SU-DHL-6 (cell line): ENCODE results near the gene LIN28B.
"Not testable (repeated sequence)": the region's sequence is repeated elsewhere in the genome, so short reads cannot be mapped to it uniquely, and the experiment has no call there.

ENCODE experiments used
- H2AFZ ChIP-seq: fragments of 200-600 bp; sonication (generic); 2 replicates; pipeline ENCODE4 v1.6.1; 2014; ENCODE audit warnings: low read depth, mild to moderate bottlenecking, moderate library complexity, mixed read lengths, antibody characterized with exemption, low read length; ENCODE audit not compliant: severe bottlenecking
- H3F3A ChIP-seq: fragments of 200-600 bp; shearing (Covaris generic); 2 replicates; pipeline ENCODE4 v1.6.0; 2016; ENCODE audit warnings: antibody characterized with exemption, mild to moderate bottlenecking; ENCODE audit not compliant: insufficient read depth
- H3K27ac ChIP-seq: fragments of 200-600 bp; sonication (generic); 2 replicates; pipeline ENCODE4 v1.5.1; 2016; ENCODE audit warnings: low read depth, mild to moderate bottlenecking, low read length, moderate library complexity, mixed read lengths
- H3K27me3 ChIP-seq: fragments of 200-600 bp; sonication (generic), shearing (Covaris generic); 2 replicates; pipeline ENCODE4 v1.6.0; 2014; ENCODE audit warnings: mild to moderate bottlenecking, low read length
- H3K36me3 ChIP-seq: fragments of 200-600 bp; sonication (generic); 2 replicates; pipeline ENCODE4 v1.6.1; 2014; ENCODE audit warnings: mild to moderate bottlenecking, low read length, mixed read lengths
- H3K4me2 ChIP-seq: fragments of 300-600, 200-600 bp; shearing (Covaris generic), sonication (generic); 2 replicates; pipeline ENCODE4 v1.6.0; 2014; ENCODE audit warnings: low read length, low read depth, mild to moderate bottlenecking; ENCODE audit not compliant: poor library complexity, severe bottlenecking
- H3K4me3 ChIP-seq: fragments of 200-600 bp; sonication (generic); 2 replicates; pipeline ENCODE4 v1.5.1; 2014; ENCODE audit warnings: antibody characterized with exemption, low read length, mild to moderate bottlenecking, mixed read lengths; ENCODE audit not compliant: insufficient read depth, poor library complexity, severe bottlenecking
- H3K79me2 ChIP-seq: fragments of 200-600 bp; sonication (generic); 2 replicates; pipeline ENCODE4 v1.6.1; 2014; ENCODE audit warnings: mild to moderate bottlenecking, low read length, moderate library complexity; ENCODE audit not compliant: insufficient read depth
- H3K9ac ChIP-seq: fragments of 200-600 bp; sonication (generic); 2 replicates; pipeline ENCODE4 v1.7.0; 2014; ENCODE audit warnings: mild to moderate bottlenecking, low read length
- H3K9me2 ChIP-seq: fragments of 200-600 bp; sonication (generic); replicated peaks from 2 replicates; pipeline ENCODE4 v1.6.1; 2014; ENCODE audit warnings: low read length; ENCODE audit not compliant: insufficient read depth
- H3K9me3 ChIP-seq: fragments of 200-600 bp; sonication (generic); 2 replicates; pipeline ENCODE4 v1.6.1; 2014; ENCODE audit warnings: low read length, mixed read lengths; ENCODE audit not compliant: insufficient read depth
- H4K20me1 ChIP-seq: fragments of 200-600 bp; sonication (generic); 2 replicates; pipeline ENCODE4 v1.6.1; 2014; ENCODE audit warnings: low read depth, mild to moderate bottlenecking, antibody characterized with exemption, low read length, moderate library complexity, mixed read lengths
- EZH2phosphoT487 ChIP-seq: fragments of 200-600 bp; sonication (generic), shearing (Covaris generic); conservative IDR thresholded peaks from 2 replicates; pipeline ENCODE4 v1.6.1; 2018; ENCODE audit warnings: mild to moderate bottlenecking, antibody characterized with exemption, low read length, moderate library complexity, mixed read lengths
- TF ChIP-seq, protein P1 (sequence below): fragments of 200-600 bp; sonication (generic); IDR thresholded peaks from one replicate; pipeline ENCODE4 v1.5.1; 2017; ENCODE audit warnings: antibody characterized with exemption, mild to moderate bottlenecking, low read length, moderate library complexity; ENCODE audit not compliant: insufficient read depth, poor library complexity, severe bottlenecking

LIN28B gene

DNA sequence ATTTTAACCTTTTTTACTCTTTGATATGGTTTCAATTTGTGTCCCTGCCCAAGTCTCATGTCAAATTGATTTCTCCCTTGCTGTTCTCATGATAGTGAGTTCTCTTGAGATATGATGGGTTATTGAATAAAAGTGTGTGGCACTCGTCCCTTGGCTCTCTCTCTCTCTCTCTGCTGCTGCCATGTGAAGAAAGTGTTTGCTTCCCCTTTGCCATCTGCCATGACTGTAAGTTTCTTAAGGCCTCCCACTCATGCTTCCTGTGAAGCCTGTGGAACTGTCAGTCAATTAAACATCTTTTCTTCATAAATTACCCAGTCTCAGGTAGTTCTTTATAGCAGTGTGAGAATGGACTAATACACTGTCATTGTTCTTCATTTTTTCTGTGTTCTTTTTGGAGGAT, 48.5 kb downstream of the LIN28B start:
- no peak overlapping the region for H3K27ac ChIP-seq
- no peak overlapping the region for H3K4me2 ChIP-seq
- no peak overlapping the region for H3K4me3 ChIP-seq
- no peak for TF ChIP-seq EZH2phosphoT487
- TF ChIP-seq, protein P1, sequence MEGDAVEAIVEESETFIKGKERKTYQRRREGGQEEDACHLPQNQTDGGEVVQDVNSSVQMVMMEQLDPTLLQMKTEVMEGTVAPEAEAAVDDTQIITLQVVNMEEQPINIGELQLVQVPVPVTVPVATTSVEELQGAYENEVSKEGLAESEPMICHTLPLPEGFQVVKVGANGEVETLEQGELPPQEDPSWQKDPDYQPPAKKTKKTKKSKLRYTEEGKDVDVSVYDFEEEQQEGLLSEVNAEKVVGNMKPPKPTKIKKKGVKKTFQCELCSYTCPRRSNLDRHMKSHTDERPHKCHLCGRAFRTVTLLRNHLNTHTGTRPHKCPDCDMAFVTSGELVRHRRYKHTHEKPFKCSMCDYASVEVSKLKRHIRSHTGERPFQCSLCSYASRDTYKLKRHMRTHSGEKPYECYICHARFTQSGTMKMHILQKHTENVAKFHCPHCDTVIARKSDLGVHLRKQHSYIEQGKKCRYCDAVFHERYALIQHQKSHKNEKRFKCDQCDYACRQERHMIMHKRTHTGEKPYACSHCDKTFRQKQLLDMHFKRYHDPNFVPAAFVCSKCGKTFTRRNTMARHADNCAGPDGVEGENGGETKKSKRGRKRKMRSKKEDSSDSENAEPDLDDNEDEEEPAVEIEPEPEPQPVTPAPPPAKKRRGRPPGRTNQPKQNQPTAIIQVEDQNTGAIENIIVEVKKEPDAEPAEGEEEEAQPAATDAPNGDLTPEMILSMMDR, result no peak
- no peak overlapping the region for H3K9ac ChIP-seq
- no peaks in the 10 kb centered on the region for H4K20me1 ChIP-seq
- H3K9me3 ChIP-seq, result no peaks in the 10 kb centered on the region
- H3K36me3 ChIP-seq, result no peaks in the 10 kb centered on the region
- H3K9me2 ChIP-seq, result no peaks in the 10 kb centered on the region
- no peak overlapping the region for H2AFZ ChIP-seq
- no peaks in the 10 kb centered on the region for H3K27me3 ChIP-seq
- no peaks in the 10 kb centered on the region for H3K79me2 ChIP-seq
- H3F3A ChIP-seq, result no peaks in the 10 kb centered on the region

DNA sequence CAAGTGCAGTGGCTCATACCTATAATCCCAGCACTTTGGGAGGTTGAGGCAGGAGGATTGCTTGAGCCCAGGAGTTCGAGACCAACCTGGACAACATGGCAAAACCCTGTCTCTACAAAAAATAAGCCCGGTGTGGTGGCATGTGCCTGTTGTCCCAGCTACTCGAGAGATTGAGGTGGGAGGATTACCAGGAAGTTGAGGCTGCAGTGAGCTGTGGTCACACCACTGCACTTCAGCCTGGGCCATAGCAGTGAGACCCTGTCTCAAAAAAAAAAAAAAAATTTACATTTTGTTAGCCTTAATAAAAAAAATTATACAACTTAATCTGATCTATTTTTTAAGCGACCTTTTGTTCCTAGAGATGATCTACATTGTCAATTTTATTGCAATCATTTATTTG, 56.6 kb downstream of the LIN28B start:
- not testable (repeated sequence) for H3K4me3 ChIP-seq, H3F3A ChIP-seq, H3K36me3 ChIP-seq, H2AFZ ChIP-seq, H3K9ac ChIP-seq, H4K20me1 ChIP-seq, H3K79me2 ChIP-seq, H3K9me3 ChIP-seq, H3K27ac ChIP-seq, H3K27me3 ChIP-seq, H3K4me2 ChIP-seq, H3K9me2 ChIP-seq

DNA sequence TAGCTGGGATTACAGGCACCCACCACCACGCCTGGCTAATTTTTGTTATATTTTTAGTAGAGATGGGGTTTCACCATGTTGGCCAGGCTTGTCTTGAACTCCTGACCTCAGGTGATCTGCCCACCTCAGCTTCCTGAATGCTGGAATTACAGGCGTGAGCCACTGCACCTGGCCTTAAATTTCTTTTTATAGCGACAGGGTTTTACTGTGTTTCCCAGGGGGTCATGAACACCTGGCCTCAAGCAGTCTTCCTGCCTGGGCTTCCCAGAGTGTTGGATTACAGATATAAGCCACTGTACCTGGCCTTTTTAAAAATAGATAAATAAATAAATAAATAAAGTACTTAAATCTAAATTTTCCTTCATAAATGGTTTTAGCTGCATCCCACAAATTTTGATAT, 57.5 kb downstream of the LIN28B start:
- H2AFZ ChIP-seq, result no peak overlapping the region
- H3K9me3 ChIP-seq, result no peaks in the 10 kb centered on the region
- no peaks in the 10 kb centered on the region for H3K36me3 ChIP-seq
- H3K79me2 ChIP-seq, result no peaks in the 10 kb centered on the region
- no peaks in the 10 kb centered on the region for H3K9me2 ChIP-seq
- no peak overlapping the region for H3K4me2 ChIP-seq
- H4K20me1 ChIP-seq, result no peaks in the 10 kb centered on the region
- no peak overlapping the region for H3K27ac ChIP-seq
- no peak for TF ChIP-seq EZH2phosphoT487
- TF ChIP-seq, protein P1, result no peak
- no peak overlapping the region for H3K4me3 ChIP-seq
- no peak overlapping the region for H3K9ac ChIP-seq
- H3K27me3 ChIP-seq, result no peaks in the 10 kb centered on the region
- no peaks in the 10 kb centered on the region for H3F3A ChIP-seq

DNA sequence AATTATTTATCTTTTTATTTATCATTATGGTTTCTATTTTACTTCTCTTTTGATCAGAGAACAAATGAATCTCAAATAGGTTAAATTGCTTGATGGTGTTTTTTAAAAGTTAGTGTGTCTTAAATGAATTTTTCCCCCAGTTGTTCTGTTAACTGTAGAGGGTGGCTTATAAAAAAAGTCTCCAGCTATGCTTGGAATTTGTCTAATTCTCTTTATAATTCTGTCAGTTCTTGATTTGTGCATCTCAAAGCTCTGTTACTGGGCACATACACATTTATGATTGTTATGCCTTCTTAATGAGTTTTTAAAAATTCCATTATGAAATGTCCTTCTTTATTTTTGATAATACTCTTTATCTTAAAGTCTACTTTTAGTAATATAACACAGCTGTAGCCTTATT, 58.0 kb downstream of the LIN28B start:
- H3K27ac ChIP-seq, result no peak overlapping the region
- H3K9me2 ChIP-seq, result no peaks in the 10 kb centered on the region
- H2AFZ ChIP-seq, result no peak overlapping the region
- H4K20me1 ChIP-seq, result no peaks in the 10 kb centered on the region
- H3F3A ChIP-seq, result no peaks in the 10 kb centered on the region
- no peak overlapping the region for H3K4me2 ChIP-seq
- TF ChIP-seq EZH2phosphoT487, result no peak
- TF ChIP-seq, protein P1, result no peak
- no peak overlapping the region for H3K9ac ChIP-seq
- H3K79me2 ChIP-seq, result no peaks in the 10 kb centered on the region
- no peaks in the 10 kb centered on the region for H3K36me3 ChIP-seq
- no peaks in the 10 kb centered on the region for H3K9me3 ChIP-seq
- no peaks in the 10 kb centered on the region for H3K27me3 ChIP-seq
- no peak overlapping the region for H3K4me3 ChIP-seq
